GM18868 (cell line): ENCODE results near the gene SLC26A11.
"Not testable (repeated sequence)": the region's sequence is repeated elsewhere in the genome, so short reads cannot be mapped to it uniquely, and the experiment has no call there.

Experiments used
- ATAC-seq: cut with Tn5 transposase; IDR thresholded peaks from one replicate; pipeline ENCODE4 v1.9.1; 2021; ENCODE audit warnings: mild to moderate bottlenecking, moderate library complexity; ENCODE audit not compliant: unreplicated experiment

SLC26A11 gene

DNA sequence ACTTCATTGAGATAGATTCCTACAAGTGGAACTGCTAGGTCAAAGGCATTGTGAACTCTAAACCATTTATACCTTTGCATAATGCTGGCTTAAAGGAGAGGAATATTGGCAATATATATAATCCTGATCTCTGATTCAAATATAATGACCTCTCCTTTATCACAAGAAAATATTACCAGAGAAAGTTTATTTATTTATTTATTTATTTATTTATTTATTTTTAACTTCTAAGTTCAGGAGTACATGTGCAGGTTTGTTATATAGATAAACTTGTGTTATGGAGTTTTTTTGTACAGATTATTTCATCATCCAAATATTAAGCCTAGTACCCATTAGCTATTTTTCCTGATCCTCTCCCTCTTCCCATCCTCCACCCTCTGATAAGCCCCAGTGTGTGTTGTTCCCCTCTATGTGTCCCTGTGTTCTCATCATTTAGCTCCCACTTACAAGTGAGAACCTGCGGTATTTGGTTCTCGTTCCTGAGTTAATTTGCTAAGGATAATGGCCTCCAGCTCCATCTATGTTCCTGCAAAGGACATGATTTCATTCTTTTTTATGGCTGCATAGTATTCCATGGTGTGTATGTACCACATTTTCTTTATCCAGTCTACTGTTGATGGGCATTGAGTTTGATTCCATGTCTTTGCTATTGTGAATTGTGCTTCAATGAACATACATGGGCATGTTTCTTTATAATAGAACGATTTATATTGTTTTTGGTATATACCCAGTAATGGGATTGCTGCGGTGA is 79.3 kb downstream of the SLC26A11 start:
- ATAC-seq, result not testable (repeated sequence)

DNA sequence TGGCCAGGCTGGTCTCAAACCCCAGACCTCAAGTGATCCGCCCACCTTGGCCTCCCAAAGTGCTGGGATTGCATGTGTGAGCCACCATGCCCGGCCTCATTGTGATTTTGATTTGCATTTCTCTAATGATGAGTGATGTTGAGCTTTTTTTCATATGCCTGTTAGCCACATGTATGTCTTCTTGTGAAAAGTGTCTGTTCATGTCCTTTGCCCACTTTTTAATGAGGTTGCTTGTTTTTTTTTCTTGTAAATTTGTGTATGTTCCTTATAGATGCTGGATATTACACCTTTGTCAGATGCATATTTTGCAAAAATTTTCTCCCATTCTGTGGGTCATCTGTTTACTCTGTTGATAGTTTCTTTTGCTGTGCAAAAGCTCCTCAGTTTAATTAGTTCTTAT is 80.5 kb downstream of the SLC26A11 start:
- not testable (repeated sequence) for ATAC-seq
